Naive thymus-derived CD4-positive, alpha-beta T cell (primary cell): ENCODE measurements around the gene ARHGEF7. TPM values are rescaled to one million over a fixed set of nuclear protein-coding genes. Genes with fewer than 3 reads are reported as not detected.
"Not testable (repeated sequence)": the region's sequence is repeated elsewhere in the genome, so short reads cannot be mapped to it uniquely, and the experiment has no call there.

ENCODE experiments used
- ATAC-seq: fragments of 150-1000 bp; cut with Tn5 transposase; 2 replicates; pipeline ENCODE4 v1.10.0; 2021; ENCODE audit warnings: mild to moderate bottlenecking, moderate library complexity
- CTCF ChIA-PET: fragments of 350-600 bp; sonication (Branson Sonifier 250); formaldehyde crosslinking; loops from one replicate; lab custom pipeline; 2021; ENCODE audit warnings: antibody characterized with exemption; lab: Charles Lee
- POLR2A ChIA-PET: fragments of 350-600 bp; sonication (Branson Sonifier 250); formaldehyde crosslinking; loops from one replicate; lab custom pipeline; 2021; ENCODE audit warnings: antibody characterized with exemption, inconsistent platforms; lab: Charles Lee
- DNase-seq, 9 donors: peaks; one replicate each; pipeline versions ENCODE4 v3.0.0 to v3.0.0-alpha.2; 2020 to 2022; ENCODE audit warnings: mixed read lengths in 1 of 9
- H3K27ac ChIP-seq: one replicate; pipeline ENCODE4 v1.7.0; 2013; ENCODE audit warnings: mild to moderate bottlenecking, low read depth, low read length, moderate library complexity
- H3K27me3 ChIP-seq, 2 donors: one replicate each; pipeline ENCODE4 v1.7.0; 2013; ENCODE audit warnings: low read length in 2 of 2, mild to moderate bottlenecking in 2 of 2, moderate library complexity in 2 of 2; ENCODE audit not compliant: control insufficient read depth in 2 of 2, insufficient read depth in 2 of 2
- H3K36me3 ChIP-seq, 3 experiments: 1 replicate in 2 of 3; 2 replicates in 1 of 3; pipeline ENCODE4 v1.7.0; 2013; ENCODE audit warnings: low read length in 3 of 3, mild to moderate bottlenecking in 3 of 3, moderate library complexity in 1 of 3; ENCODE audit not compliant: insufficient read depth in 3 of 3, control insufficient read depth in 2 of 3
- H3K4me1 ChIP-seq, 2 donors: one replicate each; pipeline ENCODE4 v1.7.0; 2013; ENCODE audit warnings: low read length in 2 of 2, mild to moderate bottlenecking in 2 of 2, moderate library complexity in 1 of 2; ENCODE audit not compliant: control insufficient read depth in 2 of 2, insufficient read depth in 2 of 2
- H3K4me3 ChIP-seq: 2 replicates; pipeline ENCODE4 v1.7.0; 2013; ENCODE audit warnings: mild to moderate bottlenecking, low read length
- H3K9me3 ChIP-seq, 3 experiments: 1 replicate in 2 of 3; 2 replicates in 1 of 3; pipeline ENCODE4 v1.7.0; 2013; ENCODE audit warnings: low read length in 3 of 3; ENCODE audit not compliant: control insufficient read depth in 2 of 3
- H3K27ac Mint-ChIP-seq, 9 donors: one replicate each; pipeline ENCODE4 v1.8.0; 2020 to 2022; ENCODE audit warnings: mixed read lengths in 9 of 9, mild to moderate bottlenecking in 8 of 9, moderate library complexity in 5 of 9, inconsistent platforms in 2 of 9
- H3K27me3 Mint-ChIP-seq, 5 donors: one replicate each; pipeline ENCODE4 v1.8.0; 2021 to 2022; ENCODE audit warnings: mixed read lengths in 5 of 5, mild to moderate bottlenecking in 1 of 5
- H3K36me3 Mint-ChIP-seq, 5 donors: one replicate each; pipeline ENCODE4 v1.8.0; 2020 to 2022; ENCODE audit warnings: mixed read lengths in 5 of 5, mild to moderate bottlenecking in 3 of 5, inconsistent platforms in 1 of 5
- H3K4me1 Mint-ChIP-seq, 7 donors: one replicate each; pipeline ENCODE4 v1.8.0; 2020 to 2022; ENCODE audit warnings: mixed read lengths in 7 of 7, mild to moderate bottlenecking in 3 of 7, inconsistent platforms in 1 of 7
- H3K4me3 Mint-ChIP-seq, 10 donors: one replicate each; pipeline ENCODE4 v1.8.0; 2020 to 2022; ENCODE audit warnings: mild to moderate bottlenecking in 10 of 10, mixed read lengths in 10 of 10, moderate library complexity in 6 of 10, inconsistent platforms in 2 of 10
- H3K9me3 Mint-ChIP-seq, 11 donors: one replicate each; pipeline ENCODE4 v1.8.0; 2020 to 2022; ENCODE audit warnings: mixed read lengths in 11 of 11, mild to moderate bottlenecking in 4 of 11, inconsistent platforms in 1 of 11, moderate library complexity in 1 of 11
- intact Hi-C, 2 donors: fragments of 100-400 bp; cut with micrococcal nuclease; formaldehyde crosslinking; loops; one replicate each; pipeline ENCODE4 v1.15.1; 2023
- polyA plus RNA-seq, 2 donors: library from polyadenylated mRNA; unstranded; fragments of 300-500 nt; fragmentation: Illumina TruSeq; gene quantifications; one replicate each; pipeline ENCODE4 v1.2.3, GENCODE V29; 2021
- total RNA-seq, 6 experiments: library from RNA in 5 of 6; stranded (reverse) in 5 of 6; gene quantifications; 1 replicate in 5 of 6; 2 replicates in 1 of 6; pipeline ENCODE4 v1.2.3 and lab custom pipeline; 2021 to 2026

ARHGEF7 gene, protein sequence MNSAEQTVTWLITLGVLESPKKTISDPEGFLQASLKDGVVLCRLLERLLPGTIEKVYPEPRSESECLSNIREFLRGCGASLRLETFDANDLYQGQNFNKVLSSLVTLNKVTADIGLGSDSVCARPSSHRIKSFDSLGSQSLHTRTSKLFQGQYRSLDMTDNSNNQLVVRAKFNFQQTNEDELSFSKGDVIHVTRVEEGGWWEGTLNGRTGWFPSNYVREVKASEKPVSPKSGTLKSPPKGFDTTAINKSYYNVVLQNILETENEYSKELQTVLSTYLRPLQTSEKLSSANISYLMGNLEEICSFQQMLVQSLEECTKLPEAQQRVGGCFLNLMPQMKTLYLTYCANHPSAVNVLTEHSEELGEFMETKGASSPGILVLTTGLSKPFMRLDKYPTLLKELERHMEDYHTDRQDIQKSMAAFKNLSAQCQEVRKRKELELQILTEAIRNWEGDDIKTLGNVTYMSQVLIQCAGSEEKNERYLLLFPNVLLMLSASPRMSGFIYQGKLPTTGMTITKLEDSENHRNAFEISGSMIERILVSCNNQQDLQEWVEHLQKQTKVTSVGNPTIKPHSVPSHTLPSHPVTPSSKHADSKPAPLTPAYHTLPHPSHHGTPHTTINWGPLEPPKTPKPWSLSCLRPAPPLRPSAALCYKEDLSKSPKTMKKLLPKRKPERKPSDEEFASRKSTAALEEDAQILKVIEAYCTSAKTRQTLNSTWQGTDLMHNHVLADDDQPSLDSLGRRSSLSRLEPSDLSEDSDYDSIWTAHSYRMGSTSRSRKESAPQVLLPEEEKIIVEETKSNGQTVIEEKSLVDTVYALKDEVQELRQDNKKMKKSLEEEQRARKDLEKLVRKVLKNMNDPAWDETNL
- total RNA-seq (10 to 100 TPM; 75.3 to 84.0 (median 82.3) TPM), polyA plus RNA-seq (10 to 100 TPM in 1 of 2 donors, 1 to 10 TPM in 1; 10.0 to 14.7 TPM), total RNA-seq (lab: John Stamatoyannopoulos, UW) (93.4 reads per million, percentile 83 among the genes with 10 or more reads in this experiment)

DNA sequence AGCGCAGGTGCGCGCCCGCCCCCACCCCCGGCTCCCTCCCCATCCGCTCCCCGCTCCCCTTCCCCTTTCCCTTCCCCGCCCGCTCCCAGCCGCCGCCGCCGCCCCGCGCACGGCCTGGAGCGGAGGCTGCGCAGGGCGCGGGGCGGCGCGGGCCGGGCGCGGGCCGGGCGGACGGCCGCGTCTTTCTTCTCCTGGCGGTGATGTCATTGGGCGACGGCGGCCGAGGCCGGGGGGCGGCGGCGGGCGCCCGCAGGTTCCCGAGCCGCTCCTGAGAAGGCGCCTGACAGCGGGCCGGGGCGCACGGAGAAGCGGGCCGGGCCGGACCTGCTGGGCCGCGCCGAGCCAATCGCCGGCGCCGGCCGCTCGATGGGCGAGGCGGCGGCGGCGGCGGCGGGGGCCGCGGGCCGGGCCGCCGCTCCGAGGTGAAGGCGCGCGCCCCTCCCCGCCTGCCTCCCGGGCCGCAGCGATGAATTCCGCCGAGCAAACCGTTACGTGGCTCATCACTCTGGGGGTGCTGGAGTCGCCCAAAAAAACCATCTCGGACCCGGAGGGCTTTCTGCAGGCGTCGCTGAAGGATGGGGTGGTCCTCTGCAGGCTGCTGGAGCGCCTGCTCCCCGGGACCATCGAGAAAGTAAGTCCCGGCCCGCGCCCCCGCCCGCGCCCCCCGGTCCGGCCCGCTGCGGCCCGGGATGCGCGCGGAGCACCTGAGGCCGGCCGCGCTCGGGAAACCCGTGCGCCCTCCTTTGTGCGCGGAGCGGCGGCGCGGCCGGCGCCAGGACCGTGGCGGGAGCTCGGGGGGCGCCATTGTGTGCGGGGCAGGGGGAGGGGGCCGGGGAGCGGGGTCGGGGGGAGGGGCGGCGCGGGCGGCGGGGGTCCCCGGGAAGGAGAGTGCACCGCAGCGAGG is at the start of gene ARHGEF7:
ARHGEF7 (plus strand) TSS at position 250 of the 904 bp plus-strand sequence; CDS start at position 467, 217 bp downstream.
- H3K27me3 Mint-ChIP-seq = peaks cover 68 to 85% (median 70%) of the 10 kb centered on the region in 5 donors
- peak within 1 kb of the TSS in 6 of 9 donors; percentile 39 to 71 (median 58) for H3K27ac Mint-ChIP-seq
- ChIA-PET CTCF (no interaction called here), POLR2A (no interaction called here)
- peaks cover 4 to 19% (median 17%) of the 10 kb centered on the region in 7 donors for H3K4me1 Mint-ChIP-seq
- intact Hi-C loops = loop anchor here in 1 of 2 donors (2.0 kb wide), 1 partner anchor 37 kb away; no protein-coding TSS in a partner anchor
- no peaks in the 10 kb centered on the region for H3K36me3 ChIP-seq
- no peak within 1 kb of the TSS for H3K27ac ChIP-seq
- ATAC-seq (peak; percentile 30), DNase-seq (peak in 1 of 9 donors; percentile 16)
- no peaks in the 10 kb centered on the region for H3K9me3 ChIP-seq
- H3K36me3 Mint-ChIP-seq = peaks cover 0 to 4% (median 0%) of the 10 kb centered on the region in 5 donors
- peak within 1 kb of the TSS; percentile 85 to 93 (median 90) for H3K4me3 Mint-ChIP-seq
- peaks cover 9 to 19% of the 10 kb centered on the region in 2 donors for H3K27me3 ChIP-seq
- H3K9me3 Mint-ChIP-seq = peaks cover 0 to 3% (median 0%) of the 10 kb centered on the region in 11 donors
- H3K4me3 ChIP-seq = peak within 1 kb of the TSS; percentile 65
- peaks cover 0 to 5% of the 10 kb centered on the region in 2 donors for H3K4me1 ChIP-seq

DNA sequence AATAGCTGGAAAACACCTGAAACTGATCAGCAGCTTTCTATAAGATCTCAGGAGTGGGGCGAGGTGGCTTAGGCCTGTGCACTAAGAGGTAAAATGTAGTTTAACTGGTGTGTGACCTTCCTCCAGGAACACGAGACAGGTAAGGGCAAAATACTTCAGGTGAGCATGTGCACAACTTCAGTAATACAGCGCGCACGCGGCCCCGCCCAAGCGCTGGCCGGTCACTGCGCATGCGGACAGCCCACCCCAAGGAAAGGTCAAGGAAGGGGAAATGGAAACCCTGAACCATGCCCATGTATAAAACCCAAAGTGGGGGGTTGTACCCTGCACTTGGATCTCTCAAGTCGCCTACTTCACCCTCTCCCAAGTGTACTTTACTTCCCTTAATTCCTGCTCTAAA is 49.4 kb upstream of the ARHGEF7 start:
- H3K4me3 Mint-ChIP-seq = peak overlapping the region in 2 of 10 donors; percentile 18 to 77
- CTCF ChIA-PET = interaction anchor here (4.0 kb wide), 1 partner anchor 150 kb away, joined by 82 read pairs; no protein-coding TSS in a partner anchor
- H3K27me3 Mint-ChIP-seq = peaks cover 55 to 67% (median 59%) of the 10 kb centered on the region in 5 donors
- Histone ChIP-seq H3K9me3 (peaks cover 0 to 3% (median 0%) of the 10 kb centered on the region in 3 experiments), H3K4me3 (no peak overlapping the region), H3K36me3 (no peaks in the 10 kb centered on the region), H3K27ac (no peak overlapping the region), H3K27me3 (no peaks in the 10 kb centered on the region), H3K4me1 (no peaks in the 10 kb centered on the region)
- H3K36me3 Mint-ChIP-seq = peaks cover 0 to 4% (median 2%) of the 10 kb centered on the region in 5 donors
- ATAC-seq = no peak
- peaks cover 3 to 9% (median 9%) of the 10 kb centered on the region in 7 donors for H3K4me1 Mint-ChIP-seq
- peaks cover 0 to 8% (median 3%) of the 10 kb centered on the region in 11 donors for H3K9me3 Mint-ChIP-seq
- DNase-seq = no peak
- intact Hi-C loops = loop anchor here (5.0 kb wide), 4 partner anchors 377 to 1542 kb away; no protein-coding TSS in a partner anchor
- peak overlapping the region in 1 of 9 donors; percentile 31 for H3K27ac Mint-ChIP-seq
- POLR2A ChIA-PET = no interaction called here

DNA sequence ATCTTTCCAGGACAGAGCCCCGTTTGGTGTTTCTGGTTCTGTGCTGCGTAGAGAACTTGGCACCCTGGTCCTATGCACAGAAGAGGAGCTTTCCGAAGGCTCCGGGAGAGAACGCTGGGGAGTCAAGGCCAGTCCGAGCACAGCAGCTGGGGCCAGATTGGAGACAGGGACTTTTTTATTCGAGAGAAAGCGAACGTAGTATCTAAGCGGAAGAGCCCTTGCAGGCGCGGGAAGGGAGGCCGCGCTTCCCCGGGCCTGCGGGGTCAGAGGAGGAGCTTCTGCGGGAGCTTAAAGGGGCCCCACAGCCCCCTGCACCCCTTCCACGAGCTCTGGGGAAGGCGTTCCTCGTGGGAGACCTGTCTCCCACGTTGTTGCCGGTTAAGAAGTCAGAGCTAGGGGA is 48.6 kb upstream of the ARHGEF7 start:
- peaks cover 0 to 7% (median 0%) of the 10 kb centered on the region in 3 experiments for H3K9me3 ChIP-seq
- DNase-seq (no peak), ATAC-seq (no peak)
- Mint-ChIP-seq H3K4me1 (peaks cover 3 to 9% (median 9%) of the 10 kb centered on the region in 7 donors), H3K27me3 (peaks cover 60 to 70% (median 61%) of the 10 kb centered on the region in 5 donors), H3K4me3 (peak overlapping the region; percentile 31 to 88 (median 75)), H3K36me3 (peaks cover 2 to 9% (median 6%) of the 10 kb centered on the region in 5 donors), H3K9me3 (peaks cover 0 to 16% (median 10%) of the 10 kb centered on the region in 11 donors), H3K27ac (peak overlapping the region in 1 of 9 donors; percentile 31)
- H3K27me3 ChIP-seq = no peaks in the 10 kb centered on the region
- intact Hi-C loops = loop anchor here (5.0 kb wide), 4 partner anchors 376 to 1541 kb away; no protein-coding TSS in a partner anchor
- no peak overlapping the region for H3K4me3 ChIP-seq
- ChIA-PET CTCF (interaction anchor here (0.6 to 4.0 kb wide), 7 partner anchors 8 to 1125 kb away, joined by 3 to 82 read pairs (median 7); no protein-coding TSS in a partner anchor), POLR2A (no interaction called here)
- H3K4me1 ChIP-seq = no peaks in the 10 kb centered on the region
- H3K36me3 ChIP-seq = no peaks in the 10 kb centered on the region
- no peak overlapping the region for H3K27ac ChIP-seq

DNA sequence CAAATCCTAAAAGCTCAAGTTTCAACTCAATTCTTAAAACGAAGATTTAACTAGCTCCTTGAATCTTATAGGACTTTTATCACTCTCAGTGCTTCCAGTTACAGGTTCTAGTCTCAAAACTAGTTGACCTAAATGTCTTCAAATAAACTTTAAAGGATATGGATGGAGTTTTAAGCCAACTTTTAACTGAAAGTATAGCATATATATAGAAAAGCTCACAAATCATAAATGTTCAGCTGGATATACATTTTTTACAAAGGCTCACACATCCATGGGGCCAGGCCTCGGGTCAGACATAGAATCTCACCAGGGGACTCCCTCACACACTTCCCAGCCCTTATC is 47.1 kb upstream of the ARHGEF7 start:
- H3K9me3 Mint-ChIP-seq = peaks cover 7 to 29% (median 18%) of the 10 kb centered on the region in 11 donors
- Histone ChIP-seq H3K4me3 (no peak overlapping the region), H3K36me3 (no peaks in the 10 kb centered on the region), H3K27ac (no peak overlapping the region), H3K9me3 (peaks cover 0 to 7% (median 0%) of the 10 kb centered on the region in 3 experiments), H3K4me1 (no peaks in the 10 kb centered on the region), H3K27me3 (no peaks in the 10 kb centered on the region)
- H3K27ac Mint-ChIP-seq = no peak overlapping the region
- intact Hi-C loops = loop anchor here (5.0 kb wide), 4 partner anchors 374 to 1539 kb away; no protein-coding TSS in a partner anchor
- POLR2A ChIA-PET = interaction anchor here (0.7 to 1.3 kb wide), 3 partner anchors 148 to 158 kb away, joined by 3 to 6 read pairs (median 4); no protein-coding TSS in a partner anchor
- peak overlapping the region in 9 of 10 donors; percentile 74 to 88 (median 80) for H3K4me3 Mint-ChIP-seq
- H3K27me3 Mint-ChIP-seq = peaks cover 53 to 69% (median 62%) of the 10 kb centered on the region in 5 donors
- DNase-seq (no peak), ATAC-seq (no peak)
- peaks cover 3 to 9% (median 9%) of the 10 kb centered on the region in 7 donors for H3K4me1 Mint-ChIP-seq
- CTCF ChIA-PET = interaction anchor here (0.6 to 4.0 kb wide), 19 partner anchors 10 to 416 kb away, joined by 3 to 82 read pairs (median 4); no protein-coding TSS in a partner anchor
- peaks cover 3 to 17% (median 6%) of the 10 kb centered on the region in 5 donors for H3K36me3 Mint-ChIP-seq

DNA sequence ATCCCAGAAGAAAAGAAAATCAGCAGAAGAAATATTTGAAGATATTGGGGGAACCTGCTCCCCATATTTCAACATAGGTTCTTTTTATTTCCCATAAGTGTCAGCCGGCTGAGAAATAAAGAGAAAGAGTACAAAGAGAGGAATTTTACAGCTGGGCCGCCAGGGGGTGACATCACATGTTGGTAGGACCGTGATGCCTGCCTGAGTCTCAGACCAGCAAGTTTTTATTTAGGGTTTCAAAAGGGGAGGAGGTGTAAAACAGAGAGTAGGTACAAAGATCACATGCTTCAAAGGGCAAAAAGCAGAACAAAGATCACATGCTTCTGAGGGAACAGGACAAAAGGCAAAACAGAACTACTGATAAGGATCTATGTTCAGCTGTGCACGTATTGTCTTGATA is 44.0 kb upstream of the ARHGEF7 start:
- H3K27ac Mint-ChIP-seq, H3K27ac ChIP-seq, intact Hi-C loops, ATAC-seq, H3K36me3 ChIP-seq, POLR2A ChIA-PET, H3K4me1 Mint-ChIP-seq, H3K4me3 ChIP-seq, H3K4me1 ChIP-seq, H3K27me3 ChIP-seq, CTCF ChIA-PET, DNase-seq: not testable (repeated sequence)
- peaks cover 20 to 61% (median 39%) of the 10 kb centered on the region in 11 donors for H3K9me3 Mint-ChIP-seq
- H3K4me3 Mint-ChIP-seq = peak overlapping the region in 1 of 10 donors; percentile 64
- H3K36me3 Mint-ChIP-seq = peaks cover 5 to 17% (median 11%) of the 10 kb centered on the region in 5 donors
- peaks cover 0 to 22% (median 5%) of the 10 kb centered on the region in 3 experiments for H3K9me3 ChIP-seq
- H3K27me3 Mint-ChIP-seq = peaks cover 26 to 50% (median 41%) of the 10 kb centered on the region in 5 donors
